SK-N-MC (cell line): ENCODE results near the gene RPL3.

Experiments used
- DNase-seq: peaks from one replicate; pipeline ENCODE4 v3.0.0-alpha.2; 2011; ENCODE audit warnings: low read depth, low spot score
- H3K27ac ChIP-seq: fragments of 200-600 bp; sonication (generic); 2 replicates; pipeline ENCODE4 v1.5.1; 2016; ENCODE audit warnings: mixed run types
- H3K36me3 ChIP-seq: fragments of 200-600 bp; sonication (generic); 2 replicates; pipeline ENCODE4 v1.6.1; 2017; ENCODE audit warnings: antibody characterized with exemption, low read length, mixed read lengths; ENCODE audit not compliant: insufficient read depth
- H3K4me3 ChIP-seq: fragments of 200-600 bp; sonication (generic); 2 replicates; pipeline ENCODE4 v1.5.1; 2016
- H3K9ac ChIP-seq: fragments of 200-600 bp; sonication (generic); 2 replicates; pipeline ENCODE4 v1.8.0; 2017; ENCODE audit warnings: mixed run types, mixed read lengths; ENCODE audit not compliant: insufficient read length
- H3K9me3 ChIP-seq: fragments of 200-600 bp; sonication (generic); 2 replicates; pipeline ENCODE4 v1.6.1; 2017; ENCODE audit warnings: low read depth, mild to moderate bottlenecking, antibody characterized with exemption, low read length, moderate library complexity, mixed read lengths
- EZH2 ChIP-seq: fragments of 200-600 bp; sonication (generic); IDR thresholded peaks from one replicate; pipeline ENCODE4 v1.6.1; 2017; ENCODE audit warnings: antibody characterized with exemption
- FOXP2 ChIP-seq: optimal IDR thresholded peaks from 2 replicates; pipeline ENCODE3; 2011; ENCODE audit warnings: mild to moderate bottlenecking, moderate library complexity; ENCODE audit not compliant: insufficient read depth; ENCODE audit errors: extremely low read length, control extremely low read depth
- POLR2AphosphoS5 ChIP-seq: IDR thresholded peaks from 2 replicates; pipeline ENCODE4 v1.6.1; 2012; ENCODE audit warnings: mild to moderate bottlenecking, low read depth, low read length, borderline replicate concordance

Gene RPL3

DNA sequence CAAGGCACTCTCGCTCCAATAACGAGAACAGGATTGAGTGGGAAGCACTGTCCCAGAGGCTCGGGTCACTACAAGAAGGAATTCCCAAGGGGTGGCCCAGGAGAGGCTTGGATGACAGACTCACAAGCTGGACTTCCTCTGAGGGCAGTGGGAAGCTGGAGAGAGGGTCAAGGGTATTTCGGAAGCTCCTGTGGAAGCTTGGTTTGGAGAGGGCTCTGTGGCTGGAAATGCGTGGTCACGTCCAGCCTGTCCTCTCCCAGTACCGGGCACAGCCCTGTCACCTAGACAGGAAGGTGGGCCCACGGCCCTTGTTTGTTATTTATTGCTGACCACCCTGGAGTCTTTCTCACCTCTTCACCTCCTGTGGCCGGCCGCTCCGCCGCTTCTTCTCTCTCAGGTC is 35.7 kb upstream of the RPL3 start:
- TF ChIP-seq POLR2AphosphoS5 (no peak), FOXP2 (no peak), EZH2 (no peak)
- H3K36me3 ChIP-seq, result 0 out of 2 replicates have a peak, but pooled peaks cover 4% of the 10 kb centered on the region
- no peak overlapping the region for H3K4me3 ChIP-seq
- H3K9ac ChIP-seq, result no peak overlapping the region
- no peak for DNase-seq
- no peak overlapping the region for H3K27ac ChIP-seq
- H3K9me3 ChIP-seq, result no peaks in the 10 kb centered on the region

DNA sequence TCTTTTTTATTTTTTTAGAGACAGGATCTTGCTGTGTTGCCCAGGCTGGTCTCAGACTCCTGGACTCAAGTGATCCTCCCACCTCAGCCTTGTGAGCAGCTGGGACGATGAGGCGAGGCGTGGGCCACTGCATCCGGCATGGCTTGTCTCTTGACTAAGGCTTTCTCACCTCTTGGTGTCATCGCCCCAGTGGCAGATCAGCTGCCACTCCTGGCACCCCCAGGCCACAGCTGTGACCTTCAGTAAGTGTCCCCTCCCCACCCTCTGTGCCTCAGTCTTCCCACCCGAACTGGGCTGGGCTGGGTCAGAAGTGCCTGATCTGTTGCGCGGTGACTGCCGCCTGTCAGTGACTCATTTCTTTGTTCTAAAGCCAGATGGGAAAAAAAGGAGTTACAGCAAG is 33.9 kb upstream of the RPL3 start:
- DNase-seq, result no peak
- H3K9me3 ChIP-seq, result no peaks in the 10 kb centered on the region
- H3K4me3 ChIP-seq, result no peak overlapping the region
- 0 out of 2 replicates have a peak overlapping the region, but pooled peaks have one; percentile 2 for H3K27ac ChIP-seq
- H3K9ac ChIP-seq, result no peak overlapping the region
- no peaks in the 10 kb centered on the region for H3K36me3 ChIP-seq
- TF ChIP-seq POLR2AphosphoS5, result no peak
- no peak for TF ChIP-seq EZH2
- no peak for TF ChIP-seq FOXP2

DNA sequence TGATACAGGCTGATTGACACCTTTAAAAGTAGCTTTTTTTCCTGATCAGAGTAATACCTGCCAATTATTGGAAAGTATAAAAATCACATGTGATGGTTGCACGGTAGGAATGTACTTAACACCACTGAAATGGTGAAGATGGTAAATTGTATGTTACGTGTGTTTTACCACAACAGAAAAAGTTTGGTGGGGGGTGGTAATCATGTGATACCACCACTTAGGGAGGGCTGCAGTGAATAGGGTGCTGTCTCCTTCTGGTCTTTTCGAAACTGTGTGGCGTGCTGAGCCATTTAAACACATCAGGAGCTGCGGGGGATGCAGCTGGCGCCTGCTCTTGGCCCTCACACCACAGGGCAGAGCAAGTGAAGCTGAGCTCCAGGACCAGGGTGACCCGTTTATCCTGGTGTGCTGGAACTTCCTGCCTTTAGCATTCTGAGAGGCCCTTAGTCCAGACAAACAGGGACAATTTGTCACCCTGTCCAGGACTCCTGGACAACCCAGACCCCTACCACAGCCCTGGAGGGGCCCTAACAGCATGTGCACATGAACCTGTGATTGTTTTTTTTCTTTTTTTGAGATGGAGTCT is 33.0 kb upstream of the RPL3 start:
- peak overlapping the region; percentile 72; the same call in 1 of the 2 replicates for H3K27ac ChIP-seq
- DNase-seq, result no peak
- H3K9me3 ChIP-seq, result no peaks in the 10 kb centered on the region
- no peak for TF ChIP-seq POLR2AphosphoS5
- TF ChIP-seq FOXP2, result no peak
- no peak for TF ChIP-seq EZH2
- peak overlapping the region; percentile 94; the same call in 1 of the 2 replicates for H3K4me3 ChIP-seq
- H3K36me3 ChIP-seq, result no peaks in the 10 kb centered on the region
- no peak overlapping the region for H3K9ac ChIP-seq

DNA sequence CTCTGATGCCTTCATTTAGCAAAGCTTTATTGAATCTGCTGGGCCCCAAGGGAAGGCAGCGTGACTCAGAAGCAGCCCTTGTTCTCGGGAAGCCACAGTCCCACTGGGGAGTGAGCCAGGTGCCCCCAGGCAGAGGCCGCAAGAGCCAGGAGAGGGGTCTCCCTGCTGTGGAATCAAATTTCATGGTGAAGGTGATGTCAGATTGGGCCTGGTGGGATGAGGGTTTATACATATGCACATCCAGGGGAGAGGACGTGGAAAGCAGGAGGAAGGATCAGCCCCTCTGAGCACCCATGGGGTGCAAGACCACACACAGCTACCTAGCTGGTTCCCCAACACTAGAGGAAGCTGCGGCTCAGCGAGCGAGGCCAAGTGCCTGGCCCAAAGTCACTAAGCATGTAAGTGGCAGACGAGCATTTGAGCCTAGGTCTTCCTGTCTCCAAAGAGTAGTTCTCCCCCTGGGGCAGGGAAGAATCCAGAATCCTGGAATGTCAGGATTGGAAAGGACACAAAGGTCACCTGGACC is 32.3 kb upstream of the RPL3 start:
- peak; percentile 40 for DNase-seq
- Histone ChIP-seq H3K4me3 (peak overlapping the region; percentile 94), H3K27ac (peak overlapping the region; percentile 72), H3K36me3 (no peaks in the 10 kb centered on the region), H3K9me3 (no peaks in the 10 kb centered on the region), H3K9ac (peak overlapping the region; percentile 37)
- TF ChIP-seq FOXP2 (no peak), EZH2 (no peak), POLR2AphosphoS5 (no peak)

DNA sequence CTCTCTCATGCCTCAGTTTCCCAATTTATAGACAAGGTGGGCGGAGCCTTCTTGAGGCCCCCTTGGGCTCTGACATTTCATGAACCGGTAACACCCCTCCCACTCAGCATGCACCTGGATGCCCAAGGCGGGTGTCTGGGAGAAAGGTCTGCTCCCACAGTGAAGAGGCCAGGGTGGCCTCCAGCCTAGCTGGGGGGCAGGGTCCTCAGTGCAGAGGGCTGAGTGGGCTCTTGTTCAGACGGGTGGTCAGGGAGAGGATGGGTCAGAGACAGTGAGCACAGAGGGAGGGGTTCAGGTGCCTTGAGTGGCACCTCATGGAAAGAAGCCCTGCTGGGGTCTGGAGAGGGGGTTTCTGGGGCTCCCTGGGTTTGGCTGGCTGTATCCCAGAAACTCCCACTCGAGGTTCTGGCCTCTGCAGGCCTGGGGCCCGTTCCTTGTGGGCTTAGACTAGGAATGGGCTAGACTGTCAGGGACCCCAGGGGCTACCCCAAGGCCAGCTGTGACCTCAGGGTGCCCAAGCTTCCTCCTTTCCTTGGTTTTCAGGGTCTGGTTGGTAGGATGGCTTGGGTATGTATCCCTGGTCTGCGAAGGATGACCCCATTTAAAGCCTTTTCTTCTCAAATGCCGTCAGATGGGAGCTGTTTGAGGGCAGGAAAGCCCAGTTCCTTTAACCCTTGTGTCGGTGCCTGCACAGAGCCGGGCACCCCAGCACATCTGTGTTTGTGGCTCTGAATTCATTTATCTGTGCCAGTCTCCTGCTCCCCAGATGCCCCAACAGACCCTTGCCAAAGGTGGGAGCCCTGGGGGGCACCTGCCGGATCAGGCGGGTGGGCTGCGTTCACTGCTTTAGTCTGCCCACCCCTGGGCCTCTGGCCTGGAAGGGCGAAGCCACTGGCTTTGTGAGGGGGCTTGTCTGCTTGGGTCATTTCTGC is 31.6 kb upstream of the RPL3 start:
- H3K27ac ChIP-seq, result peak overlapping the region; percentile 72
- TF ChIP-seq POLR2AphosphoS5 (no peak), FOXP2 (no peak), EZH2 (no peak)
- no peaks in the 10 kb centered on the region for H3K9me3 ChIP-seq
- H3K36me3 ChIP-seq, result no peaks in the 10 kb centered on the region
- no peak for DNase-seq
- H3K9ac ChIP-seq, result peak overlapping the region; percentile 87
- peak overlapping the region; percentile 94 for H3K4me3 ChIP-seq

DNA sequence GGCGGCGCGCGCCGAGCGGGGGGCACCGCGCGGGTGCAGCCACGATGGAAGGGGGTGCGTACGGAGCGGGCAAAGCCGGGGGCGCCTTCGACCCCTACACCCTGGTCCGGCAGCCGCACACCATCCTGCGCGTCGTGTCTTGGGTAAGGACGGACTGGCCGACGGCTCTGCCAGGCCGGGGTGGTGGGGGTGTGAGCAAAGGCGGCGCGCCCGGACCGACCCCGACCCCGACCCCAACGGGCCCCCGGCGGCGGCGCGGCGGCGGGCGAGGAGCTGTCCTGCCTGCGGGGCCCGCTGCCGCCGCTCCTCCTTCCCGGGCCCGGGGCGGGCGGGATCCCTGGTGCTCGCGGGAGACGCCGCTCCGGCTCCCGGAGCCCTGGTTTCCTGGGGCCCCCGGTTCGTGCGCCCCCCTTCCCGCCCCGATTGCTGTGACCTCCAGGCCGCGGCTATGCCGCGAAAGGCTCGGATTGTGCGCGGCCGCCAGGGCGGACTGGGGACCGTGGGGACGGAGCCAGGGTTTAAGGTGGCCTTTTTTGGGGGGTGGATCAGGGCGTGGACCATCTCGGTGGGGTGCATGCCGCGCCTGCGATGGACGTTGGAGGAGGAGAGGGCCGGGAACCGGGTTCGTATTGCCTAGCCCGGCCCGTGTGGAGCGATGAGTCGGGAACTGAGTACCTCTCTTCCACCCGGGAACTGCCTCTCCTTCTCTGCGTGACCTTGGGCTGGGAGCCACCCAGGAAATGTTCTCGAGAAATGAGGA is 30.7 kb upstream of the RPL3 start, which contains the start of gene SYNGR1:
Gene SYNGR1 (plus strand): TSS at position 25 of the 760 bp plus-strand sequence. CDS start 20 bp downstream, at position 45.
- Histone ChIP-seq H3K4me3 (peak within 1 kb of the TSS; percentile 94), H3K9ac (peak within 1 kb of the TSS; percentile 87), H3K27ac (0 out of 2 replicates have a peak within 1 kb of the TSS, but pooled peaks have one; percentile 42), H3K36me3 (no peaks in the 10 kb centered on the region), H3K9me3 (no peaks in the 10 kb centered on the region)
- no peak for DNase-seq
- TF ChIP-seq POLR2AphosphoS5 (peak; percentile 55; the same call in 1 of the 2 replicates), FOXP2 (no peak), EZH2 (no peak)

DNA sequence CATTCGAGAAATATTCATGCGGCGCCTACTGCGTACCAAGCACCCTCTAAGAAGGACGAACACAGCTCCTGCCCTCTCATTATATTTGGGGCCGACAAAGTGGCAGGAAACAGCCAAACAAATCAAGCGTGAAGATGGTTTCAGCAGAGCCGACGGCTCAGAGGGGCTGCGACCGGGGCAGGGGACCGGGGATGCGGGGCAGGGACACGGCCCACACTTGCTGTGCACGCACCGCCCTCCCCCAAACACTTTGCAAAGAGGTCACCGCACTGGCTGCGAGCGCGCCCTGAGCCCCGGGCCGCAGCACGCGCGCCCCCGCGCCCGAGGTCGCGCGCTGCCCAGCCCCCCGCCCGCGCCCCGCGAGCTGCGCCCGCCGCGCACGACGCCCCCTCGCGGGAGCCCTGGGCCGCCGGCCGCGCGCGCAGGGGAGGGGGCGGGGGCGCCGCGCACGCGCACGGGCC is 30.1 kb upstream of the RPL3 start:
- Histone ChIP-seq H3K36me3 (no peaks in the 10 kb centered on the region), H3K9me3 (no peaks in the 10 kb centered on the region), H3K9ac (peak overlapping the region; percentile 79), H3K4me3 (peak overlapping the region; percentile 94), H3K27ac (0 out of 2 replicates have a peak overlapping the region, but pooled peaks have one; percentile 42)
- DNase-seq, result no peak
- TF ChIP-seq EZH2, result no peak
- no peak for TF ChIP-seq POLR2AphosphoS5
- no peak for TF ChIP-seq FOXP2
